Posterior cingulate gyrus (tissue), 11 donors: Measurements from ENCODE around the gene KAT6B.

Experiments used
- DNase-seq, 10 donors: peaks; one replicate each; pipeline versions ENCODE4 v3.0.0 to v3.0.0-alpha.2; 2020 to 2021; ENCODE audit warnings: mixed read lengths in 3 of 10
- intact Hi-C: fragments of 100-400 bp; cut with DNase I; formaldehyde crosslinking; loops from one replicate; pipeline ENCODE4 v1.15.1; 2023

The KAT6B gene

GRCh38 chr10:74969530-74969929 lies 143.1 kb downstream of the KAT6B start:
- DNase-seq = no peak
- intact Hi-C loops = no loop called here

GRCh38 chr10:74973741-74974392 lies 147.5 kb downstream of the KAT6B start:
- intact Hi-C loops = no loop called here
- DNase-seq = no peak

- intact Hi-C loops = no loop called here
- DNase-seq = no peak
These were observed 149.4 kb downstream of the KAT6B start for GRCh38 chr10:74975758-74976157.

- no peak for DNase-seq
- intact Hi-C loops = no loop called here
These were observed 150.2 kb downstream of the KAT6B start for GRCh38 chr10:74976565-74976964.

GRCh38 chr10:74977072-74977471 lies 150.7 kb downstream of the KAT6B start:
- intact Hi-C loops = no loop called here
- no peak for DNase-seq

- intact Hi-C loops = no loop called here
- DNase-seq = no peak
These were observed 151.8 kb downstream of the KAT6B start for GRCh38 chr10:74977913-74978847.

GRCh38 chr10:74981831-74982633 lies 155.6 kb downstream of the KAT6B start:
- intact Hi-C loops = loop anchor here (10.0 kb wide), 1 partner anchor 57 kb away; no protein-coding TSS in a partner anchor
- DNase-seq = no peak

GRCh38 chr10:74982634-74982982 lies 156.2 kb downstream of the KAT6B start:
- intact Hi-C loops = loop anchor here (10.0 kb wide), 1 partner anchor 58 kb away; no protein-coding TSS in a partner anchor
- no peak for DNase-seq

GRCh38 chr10:74983383-74983782 lies 157.0 kb downstream of the KAT6B start:
- DNase-seq = no peak
- intact Hi-C loops = loop anchor here (10.0 kb wide), 1 partner anchor 59 kb away; no protein-coding TSS in a partner anchor

GRCh38 chr10:74987339-74988053 lies 161.1 kb downstream of the KAT6B start:
- intact Hi-C loops = loop anchor here (10.0 kb wide), 1 partner anchor 63 kb away; no protein-coding TSS in a partner anchor
- no peak for DNase-seq

GRCh38 chr10:74988054-74988775 lies 161.8 kb downstream of the KAT6B start:
- no peak for DNase-seq
- intact Hi-C loops = loop anchor here (10.0 kb wide), 1 partner anchor 63 kb away; no protein-coding TSS in a partner anchor

GRCh38 chr10:74988832-74989561 lies 162.6 kb downstream of the KAT6B start:
- intact Hi-C loops = loop anchor here (10.0 kb wide), 1 partner anchor 64 kb away; no protein-coding TSS in a partner anchor
- DNase-seq = no peak

GRCh38 chr10:74991435-74991834 lies 165.0 kb downstream of the KAT6B start:
- intact Hi-C loops = no loop called here
- DNase-seq = no peak

GRCh38 chr10:74992068-74992467 lies 165.7 kb downstream of the KAT6B start:
- intact Hi-C loops = no loop called here
- no peak for DNase-seq

- no peak for DNase-seq
- intact Hi-C loops = no loop called here
These were observed 167.2 kb downstream of the KAT6B start for GRCh38 chr10:74993649-74994048.

- intact Hi-C loops = no loop called here
- no peak for DNase-seq
These were observed 168.5 kb downstream of the KAT6B start for GRCh38 chr10:74994854-74995253.

GRCh38 chr10:74995806-74996205 lies 169.4 kb downstream of the KAT6B start:
- peak in 3 of 10 donors; percentile 15 to 65 (median 29) for DNase-seq
- intact Hi-C loops = no loop called here

GRCh38 chr10:74997163-74997562 lies 170.8 kb downstream of the KAT6B start:
- no peak for DNase-seq
- intact Hi-C loops = no loop called here
